ENCODE data around the gene CARD11.

DNA sequence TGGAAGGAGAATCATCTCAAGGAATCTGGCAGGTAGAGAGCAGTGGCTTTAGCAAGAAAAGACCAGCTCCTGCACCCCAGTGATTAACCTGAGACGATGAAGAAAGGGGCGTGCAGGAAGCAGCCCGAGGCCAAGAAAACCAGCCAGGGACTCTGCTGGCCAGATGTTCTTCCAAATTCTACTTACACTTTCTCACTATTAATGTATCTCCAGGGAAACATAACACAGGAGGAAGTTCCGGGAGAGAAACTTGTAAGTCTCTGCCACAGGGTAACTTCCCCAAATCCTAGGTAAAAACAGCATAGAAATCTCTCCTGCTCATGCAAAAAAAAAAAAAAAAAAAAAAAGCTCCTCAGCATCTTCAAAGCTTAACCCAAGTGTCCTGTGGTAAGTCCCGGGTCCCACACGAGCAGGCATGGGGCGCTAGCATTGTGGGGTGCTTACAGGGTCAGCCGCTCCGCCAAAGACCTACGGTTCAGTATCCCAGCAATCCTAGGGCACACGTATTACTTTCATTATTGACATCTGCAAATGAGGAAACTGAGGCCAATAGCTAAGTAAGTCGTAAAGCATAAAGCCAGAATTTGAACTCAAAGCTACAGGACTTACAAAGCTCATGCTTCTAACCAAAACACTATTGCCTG lies 102.3 kb downstream of the CARD11 start:
- TF ChIP-seq, protein P1, sequence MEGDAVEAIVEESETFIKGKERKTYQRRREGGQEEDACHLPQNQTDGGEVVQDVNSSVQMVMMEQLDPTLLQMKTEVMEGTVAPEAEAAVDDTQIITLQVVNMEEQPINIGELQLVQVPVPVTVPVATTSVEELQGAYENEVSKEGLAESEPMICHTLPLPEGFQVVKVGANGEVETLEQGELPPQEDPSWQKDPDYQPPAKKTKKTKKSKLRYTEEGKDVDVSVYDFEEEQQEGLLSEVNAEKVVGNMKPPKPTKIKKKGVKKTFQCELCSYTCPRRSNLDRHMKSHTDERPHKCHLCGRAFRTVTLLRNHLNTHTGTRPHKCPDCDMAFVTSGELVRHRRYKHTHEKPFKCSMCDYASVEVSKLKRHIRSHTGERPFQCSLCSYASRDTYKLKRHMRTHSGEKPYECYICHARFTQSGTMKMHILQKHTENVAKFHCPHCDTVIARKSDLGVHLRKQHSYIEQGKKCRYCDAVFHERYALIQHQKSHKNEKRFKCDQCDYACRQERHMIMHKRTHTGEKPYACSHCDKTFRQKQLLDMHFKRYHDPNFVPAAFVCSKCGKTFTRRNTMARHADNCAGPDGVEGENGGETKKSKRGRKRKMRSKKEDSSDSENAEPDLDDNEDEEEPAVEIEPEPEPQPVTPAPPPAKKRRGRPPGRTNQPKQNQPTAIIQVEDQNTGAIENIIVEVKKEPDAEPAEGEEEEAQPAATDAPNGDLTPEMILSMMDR (conservative IDR thresholded peaks at IDR 0.05 in 1 of 2, IDR thresholded peaks at IDR 0.05 in 1 of 2; ENCODE audit: extremely low read depth in 1 of 2, insufficient read depth in 1 of 2, low read depth in 1 of 2, low read length in 2 of 2): no peak
- TF ChIP-seq EZH2 (IDR thresholded peaks at IDR 0.05; ENCODE audit: borderline replicate concordance, low read length): no peak
